ENCODE results near the gene WNT16. TPM values are rescaled to one million over a fixed set of nuclear protein-coding genes. Genes with fewer than 3 reads are reported as not detected.

The WNT16 gene
- total RNA-seq, 1 experiment from 2014 or later: not detected

DNA sequence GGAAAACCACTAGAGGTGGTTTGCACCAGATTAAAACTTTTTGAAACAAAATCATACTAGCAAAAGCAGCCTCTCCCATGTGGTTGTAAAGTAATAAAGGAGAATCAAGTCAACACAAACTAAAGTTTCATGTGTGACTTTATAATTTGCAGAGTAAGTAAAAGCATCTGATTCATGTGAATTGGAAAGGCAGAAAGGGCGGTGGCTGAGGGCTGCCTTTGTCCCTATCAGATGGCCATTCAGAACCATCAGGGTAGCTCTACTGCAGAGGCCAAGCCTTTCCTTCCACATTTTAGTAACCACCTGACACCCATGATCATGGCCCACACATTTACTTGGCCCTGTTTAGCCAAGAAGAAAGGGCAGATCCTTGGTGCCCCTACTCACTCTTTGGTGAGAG, 15.7 kb downstream of the WNT16 start:
- Histone ChIP-seq H3K27me3 (ENCODE audit: control insufficient read depth, insufficient read depth, low read length) (no peaks in the 10 kb centered on the region), H3K36me3 (replicated peaks; ENCODE audit: control insufficient read depth, insufficient read depth, low read length) (peaks cover 1% of the 10 kb centered on the region), H3K4me3 (ENCODE audit: insufficient read depth, low read depth, low read length) (no peak overlapping the region)
- DNase-seq: no peak

DNA sequence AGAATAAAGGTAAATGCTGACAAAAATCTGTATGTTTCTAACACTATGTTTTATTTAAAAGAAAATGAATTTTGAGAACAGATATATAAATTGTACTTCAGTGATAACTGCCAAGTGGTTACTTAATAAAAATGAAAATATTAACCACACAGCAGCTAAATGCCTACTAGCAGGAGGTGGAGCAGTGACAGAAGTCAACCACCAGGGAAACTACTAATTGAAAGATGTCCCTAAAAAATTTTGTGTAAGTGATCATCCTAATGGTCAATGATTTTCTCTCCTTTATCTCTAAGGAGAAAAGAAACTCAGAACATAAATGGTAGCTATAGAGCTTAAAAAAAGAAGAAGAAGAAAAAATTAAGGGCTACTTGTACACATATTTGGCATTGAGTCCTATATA, 22.9 kb downstream of the WNT16 start:
- Histone ChIP-seq H3K36me3 (replicated peaks; ENCODE audit: control insufficient read depth, insufficient read depth, low read length) (peaks cover 1% of the 10 kb centered on the region), H3K27me3 (ENCODE audit: control insufficient read depth, insufficient read depth, low read length) (no peaks in the 10 kb centered on the region), H3K4me3 (ENCODE audit: insufficient read depth, low read depth, low read length) (no peak overlapping the region)
- no peak for DNase-seq

DNA sequence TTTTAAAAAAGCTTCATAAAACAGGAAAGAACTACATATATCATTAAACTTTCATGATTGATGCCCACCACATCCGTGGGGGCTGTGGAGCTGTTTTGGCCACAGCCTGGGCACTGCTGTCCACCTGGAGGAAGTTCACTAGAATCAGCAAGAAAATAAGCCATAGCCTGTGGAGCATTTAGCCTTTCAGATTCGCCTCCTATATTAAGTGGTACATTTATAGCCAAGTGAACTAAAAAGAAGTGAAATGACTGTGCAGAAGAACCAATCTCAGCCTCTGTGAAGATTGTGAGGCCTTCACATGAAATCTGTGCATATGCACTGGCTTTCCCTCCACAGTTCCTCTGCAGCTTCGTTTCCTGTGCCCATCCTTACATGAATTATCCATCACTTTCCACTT, 23.5 kb downstream of the WNT16 start:
- H3K27me3 ChIP-seq (ENCODE audit: control insufficient read depth, insufficient read depth, low read length): no peaks in the 10 kb centered on the region
- H3K4me3 ChIP-seq (ENCODE audit: insufficient read depth, low read depth, low read length): no peak overlapping the region
- H3K36me3 ChIP-seq (replicated peaks; ENCODE audit: control insufficient read depth, insufficient read depth, low read length): peaks cover 3% of the 10 kb centered on the region
- no peak for DNase-seq

DNA sequence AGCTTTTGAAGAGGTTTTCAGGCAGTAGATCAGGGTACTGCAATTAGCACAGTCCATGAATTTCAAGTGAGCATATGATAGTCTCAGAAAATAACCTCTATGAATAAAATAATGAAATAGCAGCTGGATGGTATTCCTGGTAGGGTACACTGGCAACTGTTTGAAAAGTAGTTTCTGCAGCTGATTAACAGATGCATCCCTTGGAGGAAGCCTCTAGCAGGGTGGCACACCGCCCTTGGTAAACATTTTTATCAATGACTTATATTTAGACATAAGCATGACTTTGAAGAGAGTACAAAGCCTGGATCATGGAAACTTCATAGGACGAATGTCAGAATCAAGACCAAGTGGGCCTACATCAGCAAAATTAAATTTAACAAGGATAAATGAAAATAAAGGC, 26.8 kb downstream of the WNT16 start:
- Histone ChIP-seq H3K4me3 (ENCODE audit: insufficient read depth, low read depth, low read length) (no peak overlapping the region), H3K27me3 (ENCODE audit: control insufficient read depth, insufficient read depth, low read length) (no peaks in the 10 kb centered on the region), H3K36me3 (replicated peaks; ENCODE audit: control insufficient read depth, insufficient read depth, low read length) (peaks cover 4% of the 10 kb centered on the region)
- DNase-seq: no peak

DNA sequence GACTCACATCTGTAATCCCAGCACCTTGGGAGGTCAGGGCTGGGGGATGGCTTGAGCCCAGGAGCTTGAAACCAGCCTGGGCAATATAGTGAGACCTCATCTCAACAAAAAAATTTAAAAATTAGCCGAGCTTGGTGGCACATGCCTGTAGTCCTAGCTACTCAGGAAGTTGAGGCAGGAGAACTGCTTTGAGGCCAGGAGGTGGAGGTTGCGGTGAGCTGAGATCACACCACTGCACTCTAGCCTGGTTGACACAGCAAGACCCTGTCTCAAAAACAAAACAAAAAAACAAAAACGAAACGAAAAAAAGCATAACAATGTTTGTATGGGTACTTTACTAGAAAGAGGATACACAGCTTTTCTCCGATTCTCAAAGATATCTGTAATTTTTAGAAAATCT, 31.8 kb downstream of the WNT16 start:
- H3K27me3 ChIP-seq (ENCODE audit: control insufficient read depth, insufficient read depth, low read length): no peaks in the 10 kb centered on the region
- peaks cover 5% of the 10 kb centered on the region for H3K36me3 ChIP-seq (replicated peaks; ENCODE audit: control insufficient read depth, insufficient read depth, low read length)
- no peak overlapping the region for H3K4me3 ChIP-seq (ENCODE audit: insufficient read depth, low read depth, low read length)
- no peak for DNase-seq

DNA sequence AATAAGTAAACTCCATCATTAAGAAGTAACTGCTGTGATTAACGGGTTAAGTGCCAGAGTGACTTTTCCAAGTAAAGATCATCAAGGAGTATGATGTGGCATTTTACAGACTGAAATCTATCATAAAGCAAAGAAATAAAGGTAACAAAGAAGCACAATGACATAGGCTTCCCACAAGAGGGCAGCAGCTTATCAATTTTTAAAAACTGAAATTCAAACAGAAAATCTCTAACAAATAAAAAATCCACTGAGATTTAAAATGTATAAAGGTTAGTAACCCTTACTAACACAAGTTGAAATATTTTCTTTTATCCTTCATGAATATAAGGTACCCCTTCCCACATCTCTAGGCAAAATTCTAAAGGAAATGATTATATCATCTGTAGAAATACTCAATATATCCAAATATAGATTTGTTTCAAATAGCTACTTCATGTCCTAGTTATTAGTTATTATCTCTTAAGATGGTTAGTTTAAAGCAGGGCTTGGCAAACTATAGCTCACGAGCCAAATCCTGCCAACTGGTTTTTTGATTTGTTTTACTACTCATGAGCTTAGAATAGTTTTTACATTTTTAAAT, 38.1 kb downstream of the WNT16 start:
- DNase-seq: no peak
- Histone ChIP-seq H3K27me3 (ENCODE audit: control insufficient read depth, insufficient read depth, low read length) (no peaks in the 10 kb centered on the region), H3K36me3 (replicated peaks; ENCODE audit: control insufficient read depth, insufficient read depth, low read length) (peaks cover 7% of the 10 kb centered on the region), H3K4me3 (ENCODE audit: insufficient read depth, low read depth, low read length) (no peak overlapping the region)

DNA sequence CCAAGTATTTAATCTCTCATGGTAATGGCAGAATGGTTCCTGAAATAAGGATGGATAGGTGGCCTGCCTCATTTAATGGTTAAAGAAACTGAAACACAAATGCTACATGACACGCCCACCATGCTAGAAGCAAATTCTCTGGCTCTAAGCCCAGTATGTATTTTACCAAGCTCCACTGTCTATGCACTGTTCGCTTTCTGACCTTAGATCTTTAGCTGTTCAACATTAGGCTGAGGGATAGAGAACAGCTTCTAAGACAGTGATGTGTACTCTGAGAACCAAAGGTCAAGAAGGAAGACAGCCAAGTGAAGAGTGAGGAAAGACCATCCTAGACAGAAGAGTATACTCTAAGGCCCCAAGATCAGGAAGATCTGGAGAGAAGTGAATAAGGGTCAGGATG, 40.7 kb downstream of the WNT16 start:
- Histone ChIP-seq H3K27me3 (ENCODE audit: control insufficient read depth, insufficient read depth, low read length) (no peaks in the 10 kb centered on the region), H3K4me3 (ENCODE audit: insufficient read depth, low read depth, low read length) (no peak overlapping the region), H3K36me3 (replicated peaks; ENCODE audit: control insufficient read depth, insufficient read depth, low read length) (peaks cover 7% of the 10 kb centered on the region)
- no peak for DNase-seq

DNA sequence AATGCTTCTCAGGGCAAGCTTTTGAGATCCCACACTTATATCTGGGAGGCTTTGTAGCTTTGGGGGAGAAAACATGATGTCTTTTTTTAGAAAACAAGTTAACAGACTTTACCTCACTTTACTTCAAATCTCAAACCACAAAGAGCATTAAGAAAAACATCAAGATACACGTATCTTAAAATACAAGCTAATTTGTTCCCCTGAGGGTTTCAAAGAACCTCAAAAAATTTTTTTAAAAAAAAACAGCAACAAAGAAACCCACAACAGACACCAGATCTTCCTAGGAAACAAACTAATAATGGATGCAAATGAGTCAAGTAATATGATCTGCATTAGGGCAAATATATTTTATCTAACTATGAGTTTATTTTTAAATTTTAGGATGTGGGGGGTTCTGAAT, 42.6 kb downstream of the WNT16 start:
- H3K27me3 ChIP-seq (ENCODE audit: control insufficient read depth, insufficient read depth, low read length): no peaks in the 10 kb centered on the region
- no peak overlapping the region for H3K4me3 ChIP-seq (ENCODE audit: insufficient read depth, low read depth, low read length)
- no peak for DNase-seq
- peaks cover 8% of the 10 kb centered on the region for H3K36me3 ChIP-seq (replicated peaks; ENCODE audit: control insufficient read depth, insufficient read depth, low read length)

DNA sequence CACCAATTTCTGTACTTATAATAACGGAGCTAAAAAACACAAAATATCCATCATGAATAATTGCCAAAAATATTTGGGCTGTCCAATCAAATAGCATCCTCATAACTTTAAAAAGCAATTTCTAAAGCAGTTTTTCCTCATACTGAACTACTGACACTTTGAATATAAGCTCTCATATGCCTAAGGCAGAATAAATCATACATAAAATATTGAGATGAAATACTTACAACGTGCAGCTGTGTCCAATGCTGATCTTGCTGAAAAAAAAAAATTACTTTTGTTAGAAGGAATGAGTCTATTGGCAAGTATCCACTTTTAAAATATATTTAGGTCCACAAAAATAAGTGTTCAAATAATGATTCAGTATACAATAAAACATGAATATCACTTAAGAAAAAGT, 43.1 kb downstream of the WNT16 start:
- Histone ChIP-seq H3K4me3 (ENCODE audit: insufficient read depth, low read depth, low read length) (no peak overlapping the region), H3K36me3 (replicated peaks; ENCODE audit: control insufficient read depth, insufficient read depth, low read length) (peaks cover 8% of the 10 kb centered on the region)
- DNase-seq: no peak

DNA sequence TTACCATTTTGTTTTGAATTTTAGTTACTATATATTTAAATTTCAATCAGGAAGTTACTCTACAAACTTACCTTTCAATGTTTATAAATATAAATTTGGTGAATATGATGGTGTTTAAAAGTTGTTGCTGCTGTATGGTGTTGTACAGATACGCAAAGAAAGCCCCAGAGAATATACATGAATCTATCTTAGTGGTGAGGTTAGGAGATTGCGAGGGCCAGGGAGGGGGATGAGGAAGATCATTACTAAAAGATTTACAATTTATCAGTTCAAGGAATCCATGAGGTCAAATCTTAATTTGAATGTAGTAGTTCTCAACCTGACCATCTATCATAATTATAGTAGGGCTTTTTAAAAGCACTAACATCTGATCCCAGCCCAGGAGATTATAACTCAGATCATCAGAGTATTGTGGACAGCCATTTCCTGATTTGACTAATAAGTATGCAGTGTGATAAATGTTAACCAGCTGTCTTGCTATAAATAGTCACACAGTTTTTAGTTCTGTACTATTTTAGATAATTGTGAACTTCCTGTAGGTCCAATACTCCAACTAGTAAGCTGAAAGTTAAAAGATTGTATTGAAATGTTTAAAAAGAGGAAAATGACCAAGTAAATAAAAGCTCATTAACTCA, 43.7 kb downstream of the WNT16 start:
- peaks cover 8% of the 10 kb centered on the region for H3K36me3 ChIP-seq (replicated peaks; ENCODE audit: control insufficient read depth, insufficient read depth, low read length)
- no peaks in the 10 kb centered on the region for H3K27me3 ChIP-seq (ENCODE audit: control insufficient read depth, insufficient read depth, low read length)
- no peak for DNase-seq
- H3K4me3 ChIP-seq (ENCODE audit: insufficient read depth, low read depth, low read length): no peak overlapping the region

More for the DNA sequence above, 43.1 kb downstream of the WNT16 start:
- no peaks in the 10 kb centered on the region for H3K27me3 ChIP-seq (ENCODE audit: control insufficient read depth, insufficient read depth, low read length)

DNA sequence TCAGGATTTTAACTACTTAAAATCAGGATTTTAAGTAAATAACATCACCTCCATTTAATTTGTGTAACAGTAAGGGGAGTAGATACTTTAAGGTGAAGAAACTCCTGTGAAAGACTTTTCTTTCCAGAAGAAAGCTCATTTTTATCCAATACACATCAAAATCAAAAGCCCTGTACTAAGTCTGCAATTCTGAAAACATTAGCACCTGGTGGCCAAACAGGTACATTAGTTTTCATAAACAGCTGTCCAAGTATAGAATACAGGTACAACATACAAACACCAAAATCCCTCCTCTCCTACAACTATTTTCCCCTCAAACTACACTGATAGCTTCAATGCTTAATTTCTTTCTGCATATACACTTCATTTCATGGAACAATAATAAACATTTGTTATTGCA, 44.4 kb downstream of the WNT16 start:
- Histone ChIP-seq H3K4me3 (ENCODE audit: insufficient read depth, low read depth, low read length) (no peak overlapping the region), H3K36me3 (replicated peaks; ENCODE audit: control insufficient read depth, insufficient read depth, low read length) (peaks cover 7% of the 10 kb centered on the region)

DNA sequence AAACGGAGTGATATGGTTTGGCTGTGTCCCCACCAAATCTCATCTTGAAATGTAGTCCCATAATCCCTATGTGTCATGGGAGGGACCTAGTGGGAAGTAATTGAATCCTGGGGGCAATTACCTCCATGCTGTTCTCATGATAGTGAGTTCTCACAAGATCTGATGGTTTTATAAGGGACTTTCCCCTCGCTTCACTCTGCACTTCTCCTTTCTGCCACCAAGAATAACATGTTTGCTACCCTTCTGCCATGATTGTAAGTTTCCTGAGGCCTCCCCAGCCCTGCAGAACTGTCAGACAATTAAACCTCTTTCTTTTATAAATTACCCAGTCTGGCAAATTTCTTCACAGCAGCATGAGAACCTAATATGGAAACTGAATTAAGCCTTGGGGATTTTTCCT, 48.2 kb downstream of the WNT16 start:
- Histone ChIP-seq H3K27me3 (ENCODE audit: control insufficient read depth, insufficient read depth, low read length) (no peaks in the 10 kb centered on the region), H3K4me3 (ENCODE audit: insufficient read depth, low read depth, low read length) (no peak overlapping the region), H3K36me3 (replicated peaks; ENCODE audit: control insufficient read depth, insufficient read depth, low read length) (peaks cover 6% of the 10 kb centered on the region)
- DNase-seq: no peak

More for the DNA sequence above, 44.4 kb downstream of the WNT16 start:
- H3K27me3 ChIP-seq (ENCODE audit: control insufficient read depth, insufficient read depth, low read length): no peaks in the 10 kb centered on the region
- no peak for DNase-seq

DNA sequence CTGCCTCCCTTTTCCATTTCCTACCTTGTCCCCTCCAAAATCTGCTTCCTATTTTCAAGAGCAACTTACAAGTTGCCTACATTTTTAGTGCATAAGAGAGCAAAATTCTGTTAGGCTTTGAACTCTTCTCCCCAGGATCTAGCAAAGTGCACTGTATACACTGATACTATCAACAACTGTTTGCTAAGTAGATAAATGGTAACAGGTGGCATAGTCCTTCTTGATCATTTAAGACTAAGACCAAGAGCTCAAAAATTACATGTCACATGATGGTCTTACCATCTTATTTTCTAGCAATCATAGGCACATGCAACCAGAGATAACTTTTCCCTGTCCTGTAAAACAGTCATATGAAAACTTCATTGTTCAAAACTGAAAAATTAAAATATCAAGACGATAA, 51.1 kb downstream of the WNT16 start:
- Histone ChIP-seq H3K36me3 (replicated peaks; ENCODE audit: control insufficient read depth, insufficient read depth, low read length) (peaks cover 6% of the 10 kb centered on the region), H3K4me3 (ENCODE audit: insufficient read depth, low read depth, low read length) (no peak overlapping the region), H3K27me3 (ENCODE audit: control insufficient read depth, insufficient read depth, low read length) (no peaks in the 10 kb centered on the region)
- DNase-seq: no peak

DNA sequence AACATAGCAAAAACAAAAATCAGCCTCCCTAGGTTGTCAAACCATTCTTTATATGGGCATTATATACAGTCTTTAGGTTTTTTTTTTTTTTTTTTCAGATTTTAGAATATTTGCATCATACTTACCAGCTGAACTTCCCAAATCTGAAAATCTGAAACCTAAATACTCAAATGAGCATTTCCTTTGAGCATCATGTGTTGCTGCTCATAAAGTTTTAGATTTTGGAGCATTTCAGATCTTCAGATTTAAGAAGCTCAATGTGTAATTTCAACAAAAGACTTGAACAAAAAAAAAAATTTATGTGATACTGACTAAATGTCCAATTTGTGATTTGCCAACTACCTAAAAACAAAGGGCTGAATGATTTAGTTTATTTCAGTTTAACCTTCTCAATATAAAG, 53.7 kb downstream of the WNT16 start:
- Histone ChIP-seq H3K27me3 (ENCODE audit: control insufficient read depth, insufficient read depth, low read length) (no peaks in the 10 kb centered on the region), H3K4me3 (ENCODE audit: insufficient read depth, low read depth, low read length) (no peak overlapping the region), H3K36me3 (replicated peaks; ENCODE audit: control insufficient read depth, insufficient read depth, low read length) (peaks cover 4% of the 10 kb centered on the region)
- DNase-seq: no peak

DNA sequence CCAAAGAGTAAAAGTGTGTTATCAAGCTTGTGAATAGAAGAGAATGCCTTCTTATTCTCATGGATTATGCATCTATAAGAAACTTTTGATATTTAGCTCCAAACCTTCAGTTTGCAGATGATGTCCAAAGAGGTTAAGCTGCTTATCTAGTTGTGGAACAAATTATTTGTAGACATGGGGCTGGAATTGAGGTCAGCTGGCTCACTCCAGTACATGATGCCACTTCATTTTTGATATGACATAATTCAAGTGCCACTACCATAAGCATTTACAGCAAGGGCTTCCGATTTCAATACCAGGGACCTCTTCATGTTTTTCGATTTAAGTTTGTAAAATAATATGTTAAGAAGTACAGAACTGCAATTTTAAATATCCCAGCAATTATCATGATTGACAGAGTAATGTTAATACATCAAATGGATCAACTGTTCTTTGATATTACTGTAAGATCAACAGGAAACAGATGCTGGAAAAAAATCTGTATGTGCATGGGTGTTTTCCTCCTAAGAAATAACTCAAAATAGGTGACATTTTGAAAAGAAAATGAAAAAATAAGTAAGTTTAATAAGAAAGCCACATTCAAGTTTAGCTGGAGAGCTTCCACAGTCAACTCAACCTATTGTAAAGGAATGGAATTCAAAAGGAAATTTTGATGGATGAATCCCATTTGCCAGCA, 54.6 kb downstream of the WNT16 start:
- no peaks in the 10 kb centered on the region for H3K27me3 ChIP-seq (ENCODE audit: control insufficient read depth, insufficient read depth, low read length)
- no peak for DNase-seq

More for the DNA sequence above, 54.6 kb downstream of the WNT16 start:
- no peak overlapping the region for H3K4me3 ChIP-seq (ENCODE audit: insufficient read depth, low read depth, low read length)
- peaks cover 2% of the 10 kb centered on the region for H3K36me3 ChIP-seq (replicated peaks; ENCODE audit: control insufficient read depth, insufficient read depth, low read length)

All from H7 (cell line).